Measurements from ENCODE around the gene SMDT1.
A peak's percentile ranks its signal among the peaks of the same experiment; 100 is the strongest.

SMDT1 gene

DNA sequence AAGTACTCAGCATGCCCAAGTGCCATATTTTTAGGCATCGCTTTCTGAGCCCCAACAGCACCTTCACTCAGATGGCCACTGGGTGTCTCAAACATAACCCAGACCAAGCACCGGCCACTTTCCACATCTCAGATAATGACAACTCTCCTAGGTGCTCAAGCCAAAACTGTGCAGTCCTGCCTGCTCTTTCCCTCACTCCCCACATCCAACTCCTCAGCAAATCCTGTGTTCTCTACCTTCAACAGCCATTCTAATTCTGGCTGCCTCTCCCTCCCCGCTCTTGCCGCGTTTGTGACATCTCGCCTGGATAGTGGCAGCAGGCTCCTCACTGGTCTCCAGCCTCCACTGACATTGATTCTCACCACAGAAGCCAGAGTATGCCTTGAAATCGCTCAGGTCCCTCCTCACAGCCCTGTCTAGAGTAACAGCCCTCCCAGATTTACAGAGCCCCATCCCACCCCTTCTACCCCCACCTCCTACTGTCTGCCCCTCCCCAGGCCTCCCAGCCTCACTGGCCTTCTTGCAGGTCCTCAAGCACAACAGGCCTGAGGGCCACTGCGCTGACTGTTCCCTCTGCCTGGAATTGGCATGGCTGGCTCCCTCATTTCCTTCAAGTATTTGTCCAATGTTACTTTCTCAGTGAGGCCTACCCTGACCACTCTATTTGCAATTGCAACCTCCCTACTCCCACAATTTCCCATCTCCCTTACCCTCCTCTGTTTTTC lies 6.7 kb upstream of the SMDT1 start:
- Histone ChIP-seq H4K8ac (ENCODE audit: low read depth, low read length) (no peak overlapping the region), H3K79me1 (ENCODE audit: low read length) (peaks cover 2% of the 10 kb centered on the region), H3K36me3 (ENCODE audit: control insufficient read depth, insufficient read depth, low read length) (no peaks in the 10 kb centered on the region), H3K4me3 (ENCODE audit: low read length) (no peak overlapping the region), H2BK120ac (ENCODE audit: low read depth, low read length) (no peak overlapping the region), H3K23ac (ENCODE audit: low read length) (no peak overlapping the region), H4K5ac (ENCODE audit: low read length) (no peak overlapping the region), H2BK5ac (ENCODE audit: low read length) (no peak overlapping the region), H3K9ac (ENCODE audit: low read length) (no peak overlapping the region), H3K18ac (ENCODE audit: low read length) (no peak overlapping the region), H3K4ac (ENCODE audit: low read depth, low read length) (no peak overlapping the region), H2AK5ac (ENCODE audit: low read length) (no peak overlapping the region), H3K4me1 (ENCODE audit: control insufficient read depth, low read depth, low read length) (peaks cover 7% of the 10 kb centered on the region), H3K27ac (ENCODE audit: low read depth, low read length) (no peak overlapping the region), H3K79me2 (ENCODE audit: control insufficient read depth, insufficient read depth, low read length) (no peaks in the 10 kb centered on the region), H3K27me3 (ENCODE audit: insufficient read depth, low read length, poor library complexity) (no peaks in the 10 kb centered on the region), H3K56ac (ENCODE audit: low read length) (no peak overlapping the region), H3K4me2 (ENCODE audit: low read length) (no peak overlapping the region), H2BK15ac (replicated peaks; ENCODE audit: low read depth) (no peak overlapping the region)
- WGBS (ENCODE audit: extremely low coverage, insufficient coverage, low lambda C conversion rate): no CpG with 5 or more reads among the region's 8 CpGs
- no peak for DNase-seq

DNA sequence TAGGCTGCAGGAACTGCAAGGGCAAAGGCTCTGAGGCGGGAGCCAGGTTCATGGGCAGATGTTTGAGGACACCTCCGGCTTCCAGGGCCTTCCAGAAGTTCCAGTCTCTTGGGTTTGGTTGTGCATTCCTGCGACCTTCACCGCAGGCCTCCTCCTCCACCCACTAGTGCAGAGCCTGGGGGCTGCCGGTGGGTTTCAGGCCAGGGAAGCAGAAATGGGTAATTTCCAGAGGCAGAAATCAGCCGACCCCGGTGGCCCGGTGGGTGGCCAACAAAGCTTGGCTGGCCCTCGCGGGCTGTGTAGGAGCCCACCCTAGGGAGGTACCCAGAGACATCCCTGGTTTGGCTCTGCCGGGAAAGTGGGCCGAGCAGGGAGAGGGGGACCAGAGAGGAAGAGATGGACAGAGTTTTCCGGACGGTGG lies 5.9 kb upstream of the SMDT1 start:
- H2AK5ac ChIP-seq (ENCODE audit: low read length): no peak overlapping the region
- H3K4ac ChIP-seq (ENCODE audit: low read depth, low read length): peak overlapping the region; percentile 82
- peaks cover 2% of the 10 kb centered on the region for H3K79me1 ChIP-seq (ENCODE audit: low read length)
- WGBS (ENCODE audit: extremely low coverage, insufficient coverage, low lambda C conversion rate): no CpG with 5 or more reads among the region's 14 CpGs
- H3K79me2 ChIP-seq (ENCODE audit: control insufficient read depth, insufficient read depth, low read length): no peaks in the 10 kb centered on the region
- H3K23ac ChIP-seq (ENCODE audit: low read length): peak overlapping the region; percentile 34
- H2BK15ac ChIP-seq (replicated peaks; ENCODE audit: low read depth): no peak overlapping the region
- peaks cover 7% of the 10 kb centered on the region for H3K4me1 ChIP-seq (ENCODE audit: control insufficient read depth, low read depth, low read length)
- H4K8ac ChIP-seq (ENCODE audit: low read depth, low read length): peak overlapping the region; percentile 76
- H2BK5ac ChIP-seq (ENCODE audit: low read length): no peak overlapping the region
- peak overlapping the region; percentile 69 for H3K9ac ChIP-seq (ENCODE audit: low read length)
- no peak overlapping the region for H3K27ac ChIP-seq (ENCODE audit: low read depth, low read length)
- no peak overlapping the region for H4K5ac ChIP-seq (ENCODE audit: low read length)
- H3K4me2 ChIP-seq (ENCODE audit: low read length): no peak overlapping the region
- DNase-seq: no peak
- H2BK120ac ChIP-seq (ENCODE audit: low read depth, low read length): no peak overlapping the region
- H3K18ac ChIP-seq (ENCODE audit: low read length): peak overlapping the region; percentile 25
- no peaks in the 10 kb centered on the region for H3K36me3 ChIP-seq (ENCODE audit: control insufficient read depth, insufficient read depth, low read length)
- no peak overlapping the region for H3K4me3 ChIP-seq (ENCODE audit: low read length)
- H3K27me3 ChIP-seq (ENCODE audit: insufficient read depth, low read length, poor library complexity): no peaks in the 10 kb centered on the region
- peak overlapping the region; percentile 69 for H3K56ac ChIP-seq (ENCODE audit: low read length)

DNA sequence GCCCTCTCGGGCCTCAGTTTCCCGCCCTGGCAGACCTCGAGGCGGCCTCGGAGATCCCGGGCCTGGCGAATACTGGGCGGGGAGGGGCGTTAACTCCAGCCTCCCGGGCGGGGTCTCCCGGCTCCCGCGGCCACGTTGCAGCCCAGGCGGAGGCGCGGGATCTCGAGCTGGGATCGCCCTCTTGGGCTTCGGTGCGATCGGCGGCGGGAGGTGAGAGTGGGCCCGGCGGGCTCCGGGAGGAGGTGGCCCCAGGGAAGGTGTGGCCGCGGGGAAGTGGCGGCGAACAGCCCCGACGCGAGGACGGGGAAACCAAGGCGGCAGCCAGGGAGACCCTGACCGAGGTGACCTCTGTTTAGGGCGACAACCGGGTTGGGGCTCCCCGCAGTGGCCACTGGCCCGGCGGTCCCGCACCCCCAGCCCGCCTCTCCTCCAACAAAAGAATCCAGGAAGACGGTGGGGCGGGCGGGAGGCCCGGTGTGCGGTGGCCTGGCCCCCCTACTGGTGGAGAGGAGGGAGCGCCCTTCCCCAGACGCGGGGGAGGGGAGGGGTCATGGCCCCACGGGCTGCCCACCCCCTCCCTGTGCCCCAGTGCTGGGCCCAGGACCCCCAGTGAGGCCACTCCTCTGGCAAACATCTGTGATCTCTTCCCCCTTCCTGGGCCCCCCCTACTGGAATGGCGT lies 5.2 kb upstream of the SMDT1 start, which contains the start of gene PHETA2:
TSS of gene PHETA2 (plus strand) at position 117 of the 680 bp plus-strand sequence. CDS start 3,046 bp downstream, outside the sequence.
- Histone ChIP-seq H3K79me2 (ENCODE audit: control insufficient read depth, insufficient read depth, low read length) (no peaks in the 10 kb centered on the region), H3K36me3 (ENCODE audit: control insufficient read depth, insufficient read depth, low read length) (no peaks in the 10 kb centered on the region), H3K9ac (ENCODE audit: low read length) (peak within 1 kb of the TSS; percentile 69), H2BK15ac (replicated peaks; ENCODE audit: low read depth) (no peak within 1 kb of the TSS), H3K18ac (ENCODE audit: low read length) (peak within 1 kb of the TSS; percentile 25), H2AK5ac (ENCODE audit: low read length) (peak within 1 kb of the TSS; percentile 64), H2BK120ac (ENCODE audit: low read depth, low read length) (no peak within 1 kb of the TSS), H3K56ac (ENCODE audit: low read length) (peak within 1 kb of the TSS; percentile 69), H4K5ac (ENCODE audit: low read length) (no peak within 1 kb of the TSS), H3K4me3 (ENCODE audit: low read length) (peak within 1 kb of the TSS; percentile 21), H2BK5ac (ENCODE audit: low read length) (no peak within 1 kb of the TSS), H3K27ac (ENCODE audit: low read depth, low read length) (no peak within 1 kb of the TSS), H3K4me2 (ENCODE audit: low read length) (peak within 1 kb of the TSS; percentile 17), H3K4ac (ENCODE audit: low read depth, low read length) (peak within 1 kb of the TSS; percentile 82), H3K27me3 (ENCODE audit: insufficient read depth, low read length, poor library complexity) (no peaks in the 10 kb centered on the region), H3K4me1 (ENCODE audit: control insufficient read depth, low read depth, low read length) (peaks cover 7% of the 10 kb centered on the region), H3K23ac (ENCODE audit: low read length) (peak within 1 kb of the TSS; percentile 34), H4K8ac (ENCODE audit: low read depth, low read length) (peak within 1 kb of the TSS; percentile 76), H3K79me1 (ENCODE audit: low read length) (peaks cover 2% of the 10 kb centered on the region)
- DNase-seq: peak; percentile 46
- WGBS (ENCODE audit: extremely low coverage, insufficient coverage, low lambda C conversion rate): no CpG with 5 or more reads among the region's 55 CpGs

DNA sequence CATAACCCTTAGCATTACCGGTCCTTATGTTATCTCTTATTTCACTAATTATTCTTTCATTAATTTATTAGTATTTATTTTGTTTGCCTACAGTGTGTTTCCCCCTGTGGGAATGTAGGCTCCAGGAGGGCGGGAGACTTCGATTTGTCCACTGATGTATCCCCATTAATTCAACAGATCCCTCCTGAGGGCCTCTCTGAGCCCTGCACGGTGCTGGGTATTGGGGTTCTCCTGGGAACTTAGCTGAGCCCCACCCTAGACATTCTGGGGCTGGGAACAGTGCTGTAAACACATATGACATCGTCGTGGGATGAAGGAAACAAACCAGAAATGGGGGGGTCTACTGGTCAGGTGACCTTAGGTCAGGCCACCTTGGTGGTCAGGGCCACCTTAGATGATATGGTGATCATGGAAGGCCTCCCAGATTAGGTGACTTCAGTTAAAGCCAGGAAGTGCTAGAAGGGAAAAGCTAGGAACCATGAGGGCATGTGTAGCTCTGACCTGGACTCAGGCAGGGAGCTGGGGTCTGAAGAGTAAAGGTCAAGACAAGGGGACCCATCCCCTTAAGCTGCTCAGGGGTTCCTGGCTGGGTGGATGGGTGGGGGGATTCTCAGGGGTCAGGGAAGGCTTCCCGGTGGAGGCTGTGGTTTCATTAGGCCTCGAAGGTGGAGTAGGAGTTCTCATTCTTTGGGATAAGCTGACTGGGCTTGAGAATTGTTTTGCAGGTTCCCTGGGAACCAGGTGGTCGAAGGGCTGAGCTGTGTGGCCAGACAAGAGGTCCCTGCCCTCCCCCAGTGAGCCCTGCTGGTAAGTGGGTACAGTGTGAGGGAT lies 4.4 kb upstream of the SMDT1 start:
- H2BK15ac ChIP-seq (replicated peaks; ENCODE audit: low read depth): no peak overlapping the region
- H3K56ac ChIP-seq (ENCODE audit: low read length): peak overlapping the region; percentile 69
- peak overlapping the region; percentile 64 for H2AK5ac ChIP-seq (ENCODE audit: low read length)
- H3K79me2 ChIP-seq (ENCODE audit: control insufficient read depth, insufficient read depth, low read length): no peaks in the 10 kb centered on the region
- H4K5ac ChIP-seq (ENCODE audit: low read length): no peak overlapping the region
- no peak overlapping the region for H3K4me3 ChIP-seq (ENCODE audit: low read length)
- H3K18ac ChIP-seq (ENCODE audit: low read length): no peak overlapping the region
- H3K9ac ChIP-seq (ENCODE audit: low read length): peak overlapping the region; percentile 69
- H2BK120ac ChIP-seq (ENCODE audit: low read depth, low read length): no peak overlapping the region
- no peaks in the 10 kb centered on the region for H3K27me3 ChIP-seq (ENCODE audit: insufficient read depth, low read length, poor library complexity)
- H3K36me3 ChIP-seq (ENCODE audit: control insufficient read depth, insufficient read depth, low read length): no peaks in the 10 kb centered on the region
- no peak overlapping the region for H3K4ac ChIP-seq (ENCODE audit: low read depth, low read length)
- H3K4me1 ChIP-seq (ENCODE audit: control insufficient read depth, low read depth, low read length): peaks cover 4% of the 10 kb centered on the region
- no peak overlapping the region for H4K8ac ChIP-seq (ENCODE audit: low read depth, low read length)
- H3K4me2 ChIP-seq (ENCODE audit: low read length): no peak overlapping the region
- no peaks in the 10 kb centered on the region for H3K79me1 ChIP-seq (ENCODE audit: low read length)
- H3K27ac ChIP-seq (ENCODE audit: low read depth, low read length): no peak overlapping the region
- H2BK5ac ChIP-seq (ENCODE audit: low read length): no peak overlapping the region
- no peak overlapping the region for H3K23ac ChIP-seq (ENCODE audit: low read length)
- no CpG with 5 or more reads among the region's 9 CpGs for WGBS (ENCODE audit: extremely low coverage, insufficient coverage, low lambda C conversion rate)
- no peak for DNase-seq

DNA sequence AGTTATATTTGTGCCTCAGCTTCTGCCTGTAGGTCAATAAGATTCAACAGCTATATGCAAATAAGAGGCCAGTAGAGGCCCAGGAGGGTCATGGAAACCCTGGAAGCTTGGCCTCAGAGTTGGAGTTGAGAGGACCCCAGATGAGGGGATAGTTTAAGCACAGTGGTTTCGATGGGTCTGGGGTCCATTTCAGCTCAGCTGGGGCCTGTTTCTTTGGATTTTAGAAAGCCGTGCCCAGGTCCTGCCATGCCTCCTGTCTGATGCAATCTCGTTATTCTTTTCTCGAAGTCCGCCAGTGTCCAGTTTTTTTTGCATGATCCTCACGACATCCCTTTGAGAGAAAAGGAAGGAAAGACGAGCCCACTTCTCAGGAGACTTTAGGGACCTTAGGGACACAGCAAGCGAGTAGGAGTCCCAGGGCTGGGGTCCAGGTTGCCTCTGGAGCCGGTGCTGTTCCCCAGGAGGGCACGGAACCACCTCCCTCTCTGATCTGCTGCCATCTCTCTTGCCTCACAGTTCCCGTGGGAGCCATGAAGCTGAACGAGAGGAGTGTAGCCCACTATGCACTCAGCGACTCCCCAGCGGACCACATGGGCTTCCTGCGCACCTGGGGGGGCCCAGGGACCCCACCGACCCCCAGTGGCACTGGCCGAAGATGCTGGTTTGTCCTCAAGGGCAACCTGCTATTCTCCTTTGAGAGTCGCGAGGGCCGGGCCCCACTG lies 2.6 kb upstream of the SMDT1 start:
- no CpG with 5 or more reads among the region's 20 CpGs for WGBS (ENCODE audit: extremely low coverage, insufficient coverage, low lambda C conversion rate)
- Histone ChIP-seq H3K56ac (ENCODE audit: low read length) (no peak overlapping the region), H3K4me3 (ENCODE audit: low read length) (no peak overlapping the region), H3K27me3 (ENCODE audit: insufficient read depth, low read length, poor library complexity) (no peaks in the 10 kb centered on the region), H3K36me3 (ENCODE audit: control insufficient read depth, insufficient read depth, low read length) (no peaks in the 10 kb centered on the region), H2BK15ac (replicated peaks; ENCODE audit: low read depth) (no peak overlapping the region), H3K18ac (ENCODE audit: low read length) (no peak overlapping the region), H3K4ac (ENCODE audit: low read depth, low read length) (no peak overlapping the region), H3K23ac (ENCODE audit: low read length) (no peak overlapping the region), H3K9ac (ENCODE audit: low read length) (no peak overlapping the region), H3K4me1 (ENCODE audit: control insufficient read depth, low read depth, low read length) (peaks cover 3% of the 10 kb centered on the region), H2AK5ac (ENCODE audit: low read length) (no peak overlapping the region), H2BK120ac (ENCODE audit: low read depth, low read length) (no peak overlapping the region), H4K5ac (ENCODE audit: low read length) (no peak overlapping the region), H3K27ac (ENCODE audit: low read depth, low read length) (no peak overlapping the region), H4K8ac (ENCODE audit: low read depth, low read length) (no peak overlapping the region), H3K79me2 (ENCODE audit: control insufficient read depth, insufficient read depth, low read length) (peaks cover 2% of the 10 kb centered on the region), H3K79me1 (ENCODE audit: low read length) (no peaks in the 10 kb centered on the region), H2BK5ac (ENCODE audit: low read length) (no peak overlapping the region), H3K4me2 (ENCODE audit: low read length) (no peak overlapping the region)
- no peak for DNase-seq

All from mesendoderm (in vitro differentiated cells).